Neural progenitor cell (in vitro differentiated cells): ENCODE results near the gene PTGR2. TPM values are rescaled to one million over a fixed set of nuclear protein-coding genes. Genes with fewer than 3 reads are reported as not detected.
A peak's percentile ranks its signal among the peaks of the same experiment; 100 is the strongest.
"Not testable (repeated sequence)": the region's sequence is repeated elsewhere in the genome, so short reads cannot be mapped to it uniquely, and the experiment has no call there.

Experiments
- DNase-seq: peaks from one replicate; pipeline ENCODE4 v3.0.0-alpha.2; 2016; ENCODE audit warnings: low spot score
- H2AFZ ChIP-seq: fragments of 200-600 bp; sonication (generic); replicated peaks from 2 replicates; pipeline ENCODE4 v1.6.1; 2016; ENCODE audit warnings: antibody characterized with exemption
- H3F3A ChIP-seq: fragments of 200-600 bp; sonication (generic); 2 replicates; pipeline ENCODE4 v1.6.1; 2016; ENCODE audit warnings: antibody characterized with exemption, low read depth
- H3K27ac ChIP-seq: fragments of 200-600 bp; sonication (generic); 2 replicates; pipeline ENCODE4 v1.5.1; 2016; ENCODE audit warnings: mild to moderate bottlenecking
- H3K27me3 ChIP-seq: fragments of 200-600 bp; sonication (generic); 2 replicates; pipeline ENCODE4 v1.6.1; 2016; ENCODE audit warnings: mild to moderate bottlenecking, moderate library complexity
- H3K36me3 ChIP-seq: fragments of 200-600 bp; sonication (generic); 2 replicates; pipeline ENCODE4 v1.5.1; 2016
- H3K4me1 ChIP-seq: fragments of 200-600 bp; sonication (generic); 2 replicates; pipeline ENCODE4 v1.6.1; 2016; ENCODE audit warnings: mixed run types
- H3K4me2 ChIP-seq: fragments of 200-600 bp; sonication (generic); 2 replicates; pipeline ENCODE4 v1.6.1; 2016
- H3K4me3 ChIP-seq: fragments of 200-600 bp; sonication (generic); 2 replicates; pipeline ENCODE4 v1.5.1; 2016
- H3K79me2 ChIP-seq: fragments of 200-600 bp; sonication (generic); 2 replicates; pipeline ENCODE4 v1.6.1; 2016; ENCODE audit warnings: low read depth
- H3K9ac ChIP-seq: fragments of 200-600 bp; sonication (generic); 2 replicates; pipeline ENCODE4 v1.6.1; 2016
- H3K9me3 ChIP-seq: fragments of 200-600 bp; sonication (generic); 2 replicates; pipeline ENCODE4 v1.5.1; 2016; ENCODE audit warnings: low read depth
- H4K20me1 ChIP-seq: fragments of 200-600 bp; sonication (generic); 2 replicates; pipeline ENCODE4 v1.6.1; 2016; ENCODE audit warnings: low read depth
- H3K27ac Mint-ChIP-seq: 3 replicates; pipeline ENCODE4 v1.8.0; 2021; ENCODE audit warnings: mixed read lengths
- H3K27me3 Mint-ChIP-seq: 2 replicates; pipeline ENCODE4 v1.8.0; 2022; ENCODE audit warnings: low read depth, mild to moderate bottlenecking, inconsistent platforms, moderate library complexity, mixed read lengths; ENCODE audit not compliant: insufficient read depth
- H3K36me3 Mint-ChIP-seq: 3 replicates; pipeline ENCODE4 v1.8.0; 2021; ENCODE audit warnings: mixed read lengths
- H3K4me1 Mint-ChIP-seq: 3 replicates; pipeline ENCODE4 v1.8.0; 2021; ENCODE audit warnings: mixed read lengths
- H3K4me3 Mint-ChIP-seq: 3 replicates; pipeline ENCODE4 v1.8.0; 2021; ENCODE audit warnings: mild to moderate bottlenecking, moderate library complexity, mixed read lengths
- H3K9me3 Mint-ChIP-seq: 3 replicates; pipeline ENCODE4 v1.8.0; 2020; ENCODE audit warnings: mixed read lengths
- EZH2 ChIP-seq: fragments of 200-600 bp; sonication (generic); IDR thresholded peaks from 2 replicates; pipeline ENCODE4 v1.6.1; 2017; ENCODE audit warnings: antibody characterized with exemption, mild to moderate bottlenecking, moderate library complexity
- EZH2phosphoT487 ChIP-seq: fragments of 200-600 bp; sonication (generic); IDR thresholded peaks from 2 replicates; pipeline ENCODE4 v1.6.1; 2017; ENCODE audit warnings: antibody characterized with exemption
- total RNA-seq: library from RNA; depleted of rRNA; stranded (reverse); fragments of >200 nt; gene quantifications from 2 replicates; pipeline ENCODE4 v1.2.3, GENCODE V29; 2015; ENCODE audit warnings: low replicate concordance
- TF ChIP-seq, protein P1 (sequence below): fragments of 200-600 bp; sonication (generic); IDR thresholded peaks from 2 replicates; pipeline ENCODE4 v1.5.1; 2017; ENCODE audit warnings: antibody characterized with exemption, mild to moderate bottlenecking

Gene PTGR2
- total RNA-seq, 1 donor from 2014 or later: 87.2 TPM

DNA sequence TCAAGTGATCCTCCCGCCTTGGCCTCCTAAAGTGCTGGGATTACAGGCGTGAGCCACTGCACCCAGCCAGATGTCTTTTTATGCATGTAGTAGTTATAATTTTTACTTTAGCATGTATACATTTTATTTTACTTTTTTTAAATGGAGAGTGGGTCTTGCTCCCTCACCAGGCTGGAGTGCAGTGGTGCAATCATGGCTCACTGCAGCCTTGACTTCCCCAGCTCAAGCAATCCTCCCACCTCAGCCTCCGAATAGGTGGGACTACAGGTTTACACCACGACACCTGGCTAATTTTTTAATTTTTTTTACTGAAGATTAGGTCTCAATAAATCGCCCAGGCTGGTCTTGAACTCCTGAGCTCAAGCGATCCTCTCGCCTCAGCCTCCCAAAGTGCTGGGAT lies 24.4 kb upstream of the PTGR2 start:
- H4K20me1 ChIP-seq, H3K36me3 Mint-ChIP-seq, H3K4me3 Mint-ChIP-seq, H3K9me3 ChIP-seq, H3K36me3 ChIP-seq, H3K9me3 Mint-ChIP-seq, H3F3A ChIP-seq, H3K27me3 ChIP-seq, H3K4me3 ChIP-seq, DNase-seq, H2AFZ ChIP-seq, H3K79me2 ChIP-seq, H3K4me2 ChIP-seq, H3K9ac ChIP-seq, H3K27ac ChIP-seq, H3K27ac Mint-ChIP-seq, H3K4me1 Mint-ChIP-seq, H3K4me1 ChIP-seq, H3K27me3 Mint-ChIP-seq: not testable (repeated sequence)
- TF ChIP-seq, protein P1, sequence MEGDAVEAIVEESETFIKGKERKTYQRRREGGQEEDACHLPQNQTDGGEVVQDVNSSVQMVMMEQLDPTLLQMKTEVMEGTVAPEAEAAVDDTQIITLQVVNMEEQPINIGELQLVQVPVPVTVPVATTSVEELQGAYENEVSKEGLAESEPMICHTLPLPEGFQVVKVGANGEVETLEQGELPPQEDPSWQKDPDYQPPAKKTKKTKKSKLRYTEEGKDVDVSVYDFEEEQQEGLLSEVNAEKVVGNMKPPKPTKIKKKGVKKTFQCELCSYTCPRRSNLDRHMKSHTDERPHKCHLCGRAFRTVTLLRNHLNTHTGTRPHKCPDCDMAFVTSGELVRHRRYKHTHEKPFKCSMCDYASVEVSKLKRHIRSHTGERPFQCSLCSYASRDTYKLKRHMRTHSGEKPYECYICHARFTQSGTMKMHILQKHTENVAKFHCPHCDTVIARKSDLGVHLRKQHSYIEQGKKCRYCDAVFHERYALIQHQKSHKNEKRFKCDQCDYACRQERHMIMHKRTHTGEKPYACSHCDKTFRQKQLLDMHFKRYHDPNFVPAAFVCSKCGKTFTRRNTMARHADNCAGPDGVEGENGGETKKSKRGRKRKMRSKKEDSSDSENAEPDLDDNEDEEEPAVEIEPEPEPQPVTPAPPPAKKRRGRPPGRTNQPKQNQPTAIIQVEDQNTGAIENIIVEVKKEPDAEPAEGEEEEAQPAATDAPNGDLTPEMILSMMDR: peak; percentile 17

DNA sequence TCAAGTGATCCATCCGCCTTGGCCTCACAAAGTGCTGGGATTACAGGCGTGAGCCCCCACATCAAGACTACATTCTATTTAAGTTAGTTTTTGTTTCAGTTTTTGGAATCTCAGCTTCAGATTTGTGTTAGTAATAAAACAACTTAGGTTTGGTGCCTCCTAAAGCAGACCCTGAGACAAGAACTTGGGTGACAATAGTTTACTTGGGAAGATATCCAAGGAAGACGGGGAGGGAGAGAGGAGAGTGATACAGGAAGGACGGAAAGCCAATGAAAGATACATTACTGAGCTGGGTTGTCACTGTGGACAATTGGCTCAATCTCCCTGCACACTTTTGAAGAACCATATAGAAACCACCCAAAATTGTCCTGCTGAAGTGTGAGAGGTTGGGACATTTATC lies 22.6 kb upstream of the PTGR2 start:
- no peak for TF ChIP-seq EZH2phosphoT487
- TF ChIP-seq, protein P1: no peak
- no peak for TF ChIP-seq EZH2
- Histone ChIP-seq H3K4me1 (peaks cover 12% of the 10 kb centered on the region), H3K36me3 (no peaks in the 10 kb centered on the region), H2AFZ (no peak overlapping the region), H3K9me3 (no peaks in the 10 kb centered on the region), H3K79me2 (no peaks in the 10 kb centered on the region), H4K20me1 (no peaks in the 10 kb centered on the region), H3K27me3 (no peaks in the 10 kb centered on the region), H3K9ac (no peak overlapping the region), H3F3A (peaks cover 1% of the 10 kb centered on the region), H3K4me3 (no peak overlapping the region), H3K4me2 (no peak overlapping the region), H3K27ac (no peak overlapping the region)
- Mint-ChIP-seq H3K4me1 (peaks cover 15% of the 10 kb centered on the region), H3K36me3 (no peaks in the 10 kb centered on the region), H3K9me3 (no peaks in the 10 kb centered on the region), H3K4me3 (no peak overlapping the region), H3K27ac (no peak overlapping the region), H3K27me3 (peaks cover 5% of the 10 kb centered on the region)
- DNase-seq: no peak

DNA sequence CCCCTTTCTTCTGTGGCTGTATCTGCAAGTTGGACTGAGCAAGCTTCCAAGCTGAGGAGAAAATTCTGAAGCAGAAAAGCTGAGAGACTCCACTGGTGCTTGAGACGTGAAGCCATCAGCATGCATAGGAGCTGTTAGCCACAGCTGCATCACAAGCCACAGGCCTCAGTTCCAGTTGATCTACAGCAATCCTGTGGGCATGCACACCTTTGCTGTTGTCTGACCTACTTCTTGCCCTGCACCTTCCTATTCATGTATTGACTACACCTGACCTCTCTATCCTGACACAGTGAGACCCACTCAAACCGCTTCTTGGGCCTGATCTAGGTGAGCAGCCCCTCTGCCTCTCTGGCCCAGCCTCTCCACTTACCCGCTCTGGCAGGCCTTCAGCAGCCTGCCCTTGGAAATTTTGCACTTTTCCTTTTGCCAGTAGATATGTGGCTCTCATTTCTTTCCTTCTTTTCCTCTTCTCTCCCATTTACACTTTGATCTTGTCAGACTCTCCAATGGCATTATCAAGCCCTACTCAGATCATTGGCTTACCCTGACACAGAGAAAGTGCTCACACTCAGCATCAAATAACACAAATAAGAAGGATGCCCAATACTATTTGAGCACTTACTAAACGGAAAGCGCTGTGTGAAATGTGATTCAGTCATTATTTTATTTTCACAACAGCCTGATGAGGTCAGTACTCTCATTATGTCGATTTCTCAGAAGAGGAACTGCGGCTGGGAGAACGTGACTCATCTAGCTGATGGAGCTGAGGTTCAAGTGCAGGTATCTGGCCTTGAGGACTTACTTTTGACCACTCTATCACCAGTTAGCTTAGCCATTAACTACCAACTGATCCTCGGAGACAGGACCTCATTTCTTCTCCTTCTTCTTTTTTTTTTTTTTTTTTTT lies 21.9 kb upstream of the PTGR2 start:
- no peak overlapping the region for H3K4me3 Mint-ChIP-seq
- no peaks in the 10 kb centered on the region for H4K20me1 ChIP-seq
- H2AFZ ChIP-seq: no peak overlapping the region
- H3K4me1 ChIP-seq: peaks cover 17% of the 10 kb centered on the region
- H3K9ac ChIP-seq: no peak overlapping the region
- no peak overlapping the region for H3K27ac Mint-ChIP-seq
- no peaks in the 10 kb centered on the region for H3K9me3 Mint-ChIP-seq
- no peak overlapping the region for H3K4me2 ChIP-seq
- no peak overlapping the region for H3K4me3 ChIP-seq
- no peaks in the 10 kb centered on the region for H3K27me3 ChIP-seq
- H3K36me3 ChIP-seq: no peaks in the 10 kb centered on the region
- H3K27ac ChIP-seq: no peak overlapping the region
- peaks cover 5% of the 10 kb centered on the region for H3F3A ChIP-seq
- no peaks in the 10 kb centered on the region for H3K9me3 ChIP-seq
- TF ChIP-seq EZH2: no peak
- no peak for TF ChIP-seq EZH2phosphoT487
- TF ChIP-seq, protein P1: no peak
- peaks cover 5% of the 10 kb centered on the region for H3K27me3 Mint-ChIP-seq
- no peaks in the 10 kb centered on the region for H3K36me3 Mint-ChIP-seq
- DNase-seq: no peak
- no peaks in the 10 kb centered on the region for H3K79me2 ChIP-seq
- peaks cover 16% of the 10 kb centered on the region for H3K4me1 Mint-ChIP-seq
